Amniotic epithelial cell (primary cell): ENCODE results near the gene LANCL2.
A peak's percentile ranks its signal among the peaks of the same experiment; 100 is the strongest.
"Not testable (repeated sequence)": the region's sequence is repeated elsewhere in the genome, so short reads cannot be mapped to it uniquely, and the experiment has no call there.

Experiments used
- DNase-seq: peaks from one replicate; pipeline ENCODE4 v3.0.0-alpha.2; 2010; ENCODE audit warnings: low read depth

LANCL2 gene

DNA sequence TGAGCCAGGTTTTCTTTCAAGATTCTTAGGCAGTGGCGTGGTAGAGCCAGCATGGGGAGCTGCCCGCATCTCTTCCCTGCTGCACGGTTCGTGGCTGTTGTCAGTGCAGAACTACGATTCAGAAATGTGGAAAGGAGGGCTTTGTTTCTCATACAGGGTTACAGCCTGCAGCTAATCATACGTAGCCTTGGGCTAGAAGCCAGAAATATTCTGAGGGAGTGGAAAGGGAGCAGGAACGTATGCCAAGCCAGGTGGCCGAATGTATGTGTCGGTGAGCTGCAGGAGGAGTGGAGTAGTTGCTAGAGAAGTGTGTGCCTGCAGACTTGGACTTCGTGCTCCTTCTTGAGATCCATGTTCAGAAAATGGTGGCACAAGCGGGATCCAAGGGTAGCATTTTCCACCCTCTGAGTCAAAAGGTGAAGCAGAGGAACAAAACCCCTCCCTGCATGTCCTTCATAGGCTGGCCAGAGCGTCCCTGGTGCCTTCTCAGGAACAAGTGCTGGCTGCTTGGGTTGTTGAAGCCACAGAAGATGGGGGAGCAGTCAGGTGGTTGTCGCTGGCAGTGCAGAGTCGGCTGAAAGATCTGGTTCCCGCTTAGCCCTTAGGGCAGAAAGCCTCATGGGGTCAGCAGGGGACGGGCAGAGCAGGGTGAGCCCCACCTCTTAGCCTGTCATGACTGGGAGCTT lies 40.9 kb downstream of the LANCL2 start:
- no peak for DNase-seq

DNA sequence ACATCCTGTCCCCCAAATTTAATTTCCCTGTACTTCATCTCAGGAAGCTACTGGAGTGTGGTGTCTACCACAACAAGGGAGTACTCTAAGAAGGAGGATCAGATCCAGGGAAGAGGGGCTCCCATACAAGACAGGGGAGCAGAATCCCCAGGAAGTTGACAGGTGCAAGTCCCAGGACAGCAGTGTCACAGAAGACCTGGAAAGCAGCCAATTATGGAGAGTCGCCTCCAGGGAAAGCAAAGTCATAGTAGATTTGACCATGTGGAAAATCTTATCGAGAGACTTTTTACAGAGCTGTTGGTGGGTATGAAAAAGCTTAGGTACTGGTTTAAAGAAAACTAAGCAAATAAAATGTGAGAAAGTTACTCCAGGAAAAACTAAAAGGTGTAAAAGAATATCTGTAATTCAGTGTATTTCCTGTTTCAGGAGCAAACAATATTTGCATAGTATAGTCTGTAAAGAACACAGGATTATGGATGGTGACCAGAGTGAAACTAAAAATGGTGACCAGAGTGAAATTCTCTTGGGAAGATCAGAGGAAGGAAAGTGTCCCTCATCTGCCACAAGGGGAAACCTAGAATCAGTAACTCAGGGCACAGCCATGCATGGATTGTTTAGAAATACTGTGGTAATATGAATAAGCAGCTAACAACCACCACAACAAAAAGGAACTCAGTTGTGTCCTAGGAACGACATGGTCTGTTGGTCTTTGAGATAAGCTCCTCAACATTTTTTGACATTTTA lies 44.5 kb downstream of the LANCL2 start:
- DNase-seq: peak; percentile 11

DNA sequence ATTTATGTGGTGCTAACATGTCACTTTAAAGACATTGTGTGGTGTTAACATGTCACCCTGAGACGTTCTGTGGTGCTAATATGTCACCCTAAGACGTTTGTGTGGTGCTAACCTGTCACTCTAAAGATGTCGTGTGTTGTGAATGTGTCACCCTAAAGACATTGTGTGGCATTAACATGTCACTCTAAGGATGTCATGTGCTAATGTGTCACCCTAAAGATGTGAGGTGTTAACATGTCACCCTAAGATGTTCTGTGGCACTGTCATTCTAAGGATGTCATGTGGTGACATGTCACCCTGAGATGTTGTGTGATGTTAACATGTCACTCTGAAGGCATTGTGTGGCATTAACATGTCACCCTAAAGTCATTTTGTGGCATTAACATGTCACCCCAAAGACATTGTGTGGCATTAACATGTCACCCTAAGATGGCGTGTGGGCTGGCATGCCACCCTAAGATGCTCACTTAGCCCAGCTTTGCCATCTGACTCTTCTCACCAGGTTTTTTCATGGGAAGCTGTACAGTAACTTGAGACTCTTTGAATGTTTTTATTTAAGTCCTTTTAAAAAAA lies 45.6 kb downstream of the LANCL2 start:
- DNase-seq: no peak

DNA sequence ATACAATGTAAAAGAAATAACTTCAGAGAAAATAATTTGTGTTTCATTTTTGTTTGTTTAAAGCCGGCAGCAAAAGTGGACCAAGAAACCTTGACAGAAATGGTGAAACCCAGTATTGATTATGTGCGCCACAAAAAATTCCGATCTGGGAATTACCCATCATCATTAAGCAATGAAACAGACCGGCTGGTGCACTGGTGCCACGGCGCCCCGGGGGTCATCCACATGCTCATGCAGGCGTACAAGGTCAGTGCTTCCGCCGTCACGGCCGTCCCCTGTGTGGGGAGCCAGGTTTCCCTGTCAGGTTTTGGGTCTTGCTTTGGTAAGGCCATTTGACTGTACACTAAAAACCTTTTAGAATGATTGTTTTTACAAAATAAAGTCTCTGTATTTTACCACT lies 46.7 kb downstream of the LANCL2 start:
- no peak for DNase-seq

DNA sequence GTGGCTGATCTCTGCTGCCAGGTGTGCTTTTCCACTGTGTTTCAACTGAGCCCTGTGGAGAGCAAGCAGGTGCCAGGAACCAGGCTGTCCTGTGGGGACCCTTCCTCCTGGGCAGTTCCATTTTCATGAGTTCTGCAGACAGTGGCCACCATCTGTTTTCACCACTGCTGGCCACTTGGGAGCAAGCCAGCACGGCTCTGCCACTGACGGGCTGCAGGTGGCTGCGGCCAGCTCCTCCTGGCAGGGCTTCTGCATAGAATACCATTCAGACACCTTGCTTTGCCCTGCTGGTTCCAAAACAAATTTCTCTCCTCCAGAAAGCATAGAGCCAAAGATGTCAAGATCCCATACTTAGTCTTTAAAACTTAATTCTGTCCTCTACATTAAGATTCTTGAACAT lies 48.3 kb downstream of the LANCL2 start:
- DNase-seq: no peak

DNA sequence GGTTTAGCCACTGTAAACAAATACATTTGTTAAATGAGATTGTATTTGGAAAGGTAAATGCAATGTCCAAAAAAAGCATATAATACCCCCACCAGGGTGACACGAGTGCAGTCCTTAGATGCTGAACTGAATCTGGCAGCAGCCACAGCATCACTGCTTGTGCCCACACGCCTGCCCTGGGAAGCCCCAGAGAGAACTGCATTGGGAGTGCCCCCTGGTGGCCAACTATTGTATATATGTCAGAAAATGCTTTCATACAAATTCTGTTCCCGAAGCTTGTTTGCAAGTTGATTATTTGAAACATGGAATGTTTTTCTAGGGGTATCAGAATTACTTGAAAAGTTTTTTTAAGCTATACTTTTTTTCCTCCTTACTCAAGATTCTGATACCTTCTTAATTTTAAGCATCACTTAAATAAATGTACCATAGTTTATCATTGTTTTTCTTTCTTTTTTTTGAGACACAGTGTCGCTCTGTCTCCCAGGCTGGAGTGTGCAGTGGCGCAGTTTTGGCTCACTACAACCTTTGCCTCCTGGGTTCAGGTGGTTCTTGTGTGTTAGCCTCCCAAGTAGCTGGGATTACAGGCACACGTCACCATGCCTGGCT lies 50.1 kb downstream of the LANCL2 start:
- DNase-seq: peak; percentile 49

DNA sequence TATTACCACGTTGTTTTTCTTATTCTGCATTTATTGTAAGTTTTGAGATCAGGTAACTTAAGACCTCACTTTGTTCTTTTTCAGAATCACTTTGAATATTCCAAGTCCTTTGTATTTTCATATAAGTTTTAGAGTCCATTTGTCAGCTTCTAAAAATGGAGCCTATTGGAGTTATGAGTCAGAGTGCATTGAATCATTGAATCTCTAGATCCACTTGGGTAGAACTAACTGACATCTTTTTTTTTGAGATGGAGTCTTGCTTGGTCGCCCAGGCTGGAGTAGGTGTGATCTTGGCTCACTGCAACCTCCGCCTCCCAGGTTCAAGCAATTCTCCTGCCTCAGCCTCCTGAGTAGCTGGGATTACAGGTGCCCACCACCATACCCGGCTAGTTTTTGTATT lies 52.3 kb downstream of the LANCL2 start:
- not testable (repeated sequence) for DNase-seq

DNA sequence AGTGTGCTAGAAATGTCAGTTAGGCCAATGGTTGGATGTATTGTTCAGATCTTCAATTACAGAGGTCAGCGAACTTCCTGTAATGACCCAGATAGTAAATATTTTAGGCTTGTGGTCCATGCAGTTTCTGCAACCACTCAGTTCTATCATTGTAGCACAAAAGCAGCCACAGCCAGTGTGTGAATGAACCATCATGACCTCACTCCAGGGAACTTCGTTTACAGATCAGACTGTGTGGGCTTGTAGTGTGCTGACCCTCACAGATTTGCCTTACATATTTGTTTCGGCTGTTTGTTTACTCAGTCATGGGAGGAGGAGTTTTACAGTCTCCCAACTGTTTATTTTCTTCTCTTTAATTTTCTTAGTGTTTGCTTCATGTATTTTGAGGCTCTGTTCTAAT lies 55.4 kb downstream of the LANCL2 start:
- DNase-seq: peak; percentile 87

DNA sequence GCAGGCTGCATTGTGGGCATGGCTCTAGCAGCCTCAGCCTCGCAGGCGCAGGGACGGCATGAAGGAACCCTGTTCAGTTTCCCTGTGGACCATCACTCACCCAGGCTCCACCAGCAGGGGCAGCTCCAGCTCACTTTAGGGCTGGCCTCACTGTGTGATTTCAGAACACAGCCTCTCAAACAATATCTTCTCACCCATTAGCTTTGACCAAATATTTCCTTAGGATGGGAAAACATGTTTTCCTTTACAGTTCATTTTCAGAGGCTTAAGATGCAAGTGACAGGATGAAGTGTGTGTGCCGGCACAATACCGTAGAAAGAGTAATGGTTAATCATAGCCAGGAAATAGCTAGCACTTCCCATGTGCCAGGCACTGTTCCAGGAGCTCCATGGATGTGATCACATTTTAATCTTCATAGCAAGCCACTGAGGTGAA lies 58.2 kb downstream of the LANCL2 start:
- DNase-seq: peak; percentile 15

DNA sequence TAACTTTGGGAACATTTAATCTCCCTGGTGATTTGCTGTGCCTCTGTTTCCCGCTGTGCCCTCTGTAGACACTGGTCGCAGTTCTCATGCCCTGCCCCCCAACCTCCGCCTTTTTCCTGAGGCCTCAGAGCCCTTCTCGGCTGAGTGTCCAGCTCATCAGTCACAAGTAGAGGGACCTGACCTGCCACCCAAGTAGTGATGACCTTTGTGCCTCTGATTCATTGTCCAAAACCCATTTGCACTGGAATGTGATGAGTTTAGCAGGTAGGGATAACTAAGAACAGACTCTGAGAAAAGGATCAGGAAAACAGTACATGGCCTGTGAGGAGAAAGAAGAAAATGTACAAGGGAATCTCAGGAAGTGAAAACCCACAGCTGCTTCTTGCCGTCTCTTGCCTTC lies 58.8 kb downstream of the LANCL2 start:
- DNase-seq: no peak

DNA sequence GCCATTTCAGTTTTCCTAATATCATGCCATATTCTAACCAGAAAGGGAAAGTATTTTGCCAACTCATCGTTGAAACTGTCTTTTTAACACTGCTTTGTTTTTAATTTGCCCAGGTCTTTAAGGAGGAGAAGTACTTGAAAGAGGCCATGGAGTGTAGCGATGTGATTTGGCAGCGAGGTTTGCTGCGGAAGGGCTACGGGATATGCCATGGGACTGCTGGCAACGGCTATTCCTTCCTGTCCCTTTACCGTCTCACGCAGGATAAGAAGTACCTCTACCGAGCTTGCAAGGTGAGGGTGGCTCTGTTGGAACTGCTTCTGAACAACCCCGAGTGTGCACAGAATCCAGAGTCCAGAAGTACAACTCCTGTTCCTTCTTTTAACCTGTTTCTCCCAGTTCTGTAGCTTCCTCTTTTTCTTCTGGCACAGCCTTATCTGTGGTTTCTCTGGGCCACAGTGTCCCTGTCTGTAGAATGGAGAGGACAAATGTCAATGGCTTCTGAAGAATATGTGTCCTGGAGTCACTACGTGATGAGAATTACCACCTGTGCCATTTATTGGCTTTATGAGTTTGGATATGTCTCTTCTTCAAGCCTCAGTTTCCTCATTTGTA lies 60.1 kb downstream of the LANCL2 start:
- no peak for DNase-seq

DNA sequence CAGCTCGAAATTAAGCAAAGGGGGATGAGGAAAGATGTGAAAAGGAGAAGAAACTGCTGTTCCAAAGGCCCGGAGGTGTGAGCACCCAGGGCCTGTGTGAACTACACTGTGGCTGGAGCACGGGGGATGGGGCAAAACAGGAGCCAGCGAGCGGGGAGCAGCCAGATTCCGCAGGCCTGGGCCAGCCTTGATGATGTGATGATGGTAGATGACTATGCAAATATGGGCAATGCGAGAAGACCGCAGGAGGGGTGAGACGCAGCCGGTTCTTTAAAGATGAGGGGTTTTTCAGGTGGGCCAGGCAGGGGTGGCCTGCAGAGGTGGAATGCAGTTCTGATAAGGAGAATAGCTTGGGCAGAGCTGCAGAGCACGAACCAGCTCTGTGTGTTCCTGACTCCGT lies 61.5 kb downstream of the LANCL2 start:
- DNase-seq: no peak

DNA sequence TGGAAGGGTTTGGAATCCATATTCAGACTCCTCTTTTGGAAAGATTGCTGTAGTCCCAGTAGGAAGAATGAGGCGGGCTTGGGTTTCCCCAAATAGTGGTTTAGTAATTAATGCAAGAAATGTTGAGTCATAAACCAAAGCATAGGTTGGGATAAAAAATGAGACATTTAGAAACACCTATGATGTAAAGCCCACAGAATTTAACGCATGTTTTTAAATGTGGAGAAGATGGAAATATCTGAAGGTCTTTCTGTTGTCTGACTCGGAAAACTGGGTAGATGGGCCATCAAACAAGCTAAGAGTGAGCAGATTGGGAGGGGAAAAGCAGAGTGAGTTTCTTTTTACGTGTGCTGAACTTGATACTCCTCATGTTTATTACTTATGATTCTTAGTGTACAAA lies 62.2 kb downstream of the LANCL2 start:
- DNase-seq: no peak

DNA sequence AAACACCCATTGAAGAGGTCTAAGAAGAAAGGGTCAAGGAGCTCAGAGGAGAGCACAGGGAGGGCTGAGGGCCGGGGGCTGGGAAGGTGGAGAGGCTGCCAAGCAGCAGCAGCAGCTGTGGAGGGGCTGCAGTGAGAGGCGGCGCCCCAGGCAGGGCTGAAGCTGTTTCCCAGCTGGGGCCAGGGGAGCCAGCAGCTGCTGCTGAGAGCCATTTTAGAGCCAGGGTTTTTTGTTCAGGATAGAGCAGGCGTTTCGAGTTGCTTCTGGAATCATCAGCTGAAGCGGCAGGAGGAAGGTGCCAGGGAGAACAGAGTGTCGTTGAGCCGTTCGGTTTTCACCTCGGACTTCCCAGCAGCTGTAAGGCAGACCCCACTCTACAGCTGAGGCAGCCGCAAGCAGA lies 62.7 kb downstream of the LANCL2 start:
- DNase-seq: no peak

DNA sequence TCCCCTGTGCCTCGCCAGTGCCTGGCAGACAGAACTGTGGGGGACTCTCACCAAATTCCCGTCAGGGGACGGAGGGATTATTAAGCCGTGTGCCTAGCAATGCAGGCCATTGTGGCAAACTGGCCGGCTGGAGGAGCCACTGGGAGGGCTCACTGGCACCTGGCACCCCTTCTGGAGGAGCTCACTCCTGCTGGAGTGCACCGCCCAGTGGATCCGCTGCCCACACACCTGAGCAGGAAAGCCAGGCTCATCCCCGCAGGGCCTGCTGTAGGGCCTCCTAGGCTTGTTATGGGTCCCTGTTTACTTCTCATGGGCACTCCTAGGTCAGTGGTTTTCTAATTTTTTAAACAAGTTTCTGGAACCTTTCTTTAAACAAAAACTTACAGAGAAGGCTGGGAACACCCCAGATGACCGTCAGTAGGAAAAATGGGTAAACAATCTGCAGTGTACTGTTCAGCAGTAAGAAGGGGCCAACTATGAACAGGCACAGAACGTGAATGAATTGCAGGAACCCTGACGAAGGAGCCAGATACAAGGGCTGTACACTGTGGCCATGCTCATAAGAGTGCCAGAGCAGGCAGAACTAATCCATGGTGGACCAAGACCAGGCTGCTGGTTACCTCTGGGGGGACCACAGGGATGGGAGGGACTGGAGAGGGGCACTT lies 64.8 kb downstream of the LANCL2 start:
- no peak for DNase-seq

DNA sequence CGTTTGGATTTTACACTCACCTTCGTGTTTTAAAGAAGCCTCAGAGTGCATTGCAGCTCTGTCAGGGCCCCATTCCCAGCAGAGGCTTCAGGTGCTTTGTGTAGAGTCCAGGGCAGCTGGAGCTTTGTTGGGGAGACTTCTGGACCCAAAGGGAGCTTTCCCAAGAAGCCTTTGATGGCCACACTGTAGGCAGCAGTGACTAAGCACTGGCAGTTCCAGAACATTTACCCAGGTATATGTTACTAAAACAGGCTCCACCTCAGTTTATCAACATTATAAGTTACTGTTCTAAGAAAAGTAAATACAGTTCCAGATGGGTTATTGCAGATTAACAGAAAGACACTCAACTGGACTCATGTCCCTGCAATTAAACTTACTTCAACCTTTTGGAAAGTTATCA lies 66.8 kb downstream of the LANCL2 start:
- DNase-seq: no peak

DNA sequence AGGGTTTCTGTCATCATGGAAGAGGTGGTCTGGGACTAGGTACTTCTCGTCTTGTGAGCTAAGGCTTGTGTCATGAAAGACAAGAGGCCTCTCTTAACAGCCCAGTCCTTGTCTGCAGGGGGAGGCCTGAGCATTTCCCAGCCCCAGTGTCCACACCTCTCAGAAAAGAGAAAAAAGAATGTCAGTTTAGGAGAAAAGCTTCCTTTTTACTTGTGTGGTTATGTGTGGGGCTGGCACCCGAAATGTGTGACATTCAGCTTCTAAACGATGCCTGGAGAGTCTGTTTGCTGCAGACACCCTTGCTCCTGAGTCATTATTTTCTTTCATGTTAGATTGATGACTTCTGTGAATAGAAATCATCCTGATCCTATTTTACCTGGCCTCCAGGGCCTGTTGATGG lies 67.4 kb downstream of the LANCL2 start:
- DNase-seq: no peak

DNA sequence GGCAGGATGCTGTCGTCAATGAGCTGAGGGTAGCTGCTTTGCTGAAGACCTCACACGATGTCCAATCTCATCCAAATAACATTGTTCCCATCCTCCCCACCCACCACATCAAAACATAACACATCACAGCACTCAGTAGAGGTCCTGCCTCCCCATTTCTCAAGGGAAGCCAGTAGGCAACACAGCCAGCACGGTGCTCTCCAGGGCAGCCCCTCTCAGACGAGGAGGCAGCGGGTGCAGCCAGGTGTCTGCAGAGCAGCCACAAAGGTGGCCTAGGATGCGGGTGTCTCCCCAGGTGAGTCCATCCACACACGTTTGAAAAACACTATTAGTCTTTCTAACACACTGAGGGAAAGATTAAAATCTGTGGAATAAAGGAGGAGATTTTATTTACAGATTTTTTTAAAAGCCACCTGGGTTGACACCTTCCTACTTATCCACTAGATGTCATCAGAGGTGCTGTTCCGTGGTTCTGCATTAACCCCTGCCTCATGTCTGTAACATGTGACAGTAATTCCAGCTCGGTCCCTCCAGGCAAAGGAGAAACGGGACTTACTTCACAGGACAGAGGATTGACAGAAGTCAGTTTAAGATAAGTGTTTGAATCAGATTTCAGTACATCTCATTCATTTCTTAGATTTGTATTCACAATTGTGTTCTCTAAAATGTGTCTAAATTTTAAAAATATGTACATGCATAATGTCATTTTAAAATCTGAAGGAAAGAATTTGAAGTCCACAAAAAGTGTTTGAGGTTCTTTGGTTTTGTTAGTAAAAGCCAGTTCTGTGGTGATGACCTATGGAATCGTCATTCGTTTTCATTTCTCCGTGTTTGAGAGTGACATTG lies 68.0 kb downstream of the LANCL2 start:
- peak; percentile 46 for DNase-seq

DNA sequence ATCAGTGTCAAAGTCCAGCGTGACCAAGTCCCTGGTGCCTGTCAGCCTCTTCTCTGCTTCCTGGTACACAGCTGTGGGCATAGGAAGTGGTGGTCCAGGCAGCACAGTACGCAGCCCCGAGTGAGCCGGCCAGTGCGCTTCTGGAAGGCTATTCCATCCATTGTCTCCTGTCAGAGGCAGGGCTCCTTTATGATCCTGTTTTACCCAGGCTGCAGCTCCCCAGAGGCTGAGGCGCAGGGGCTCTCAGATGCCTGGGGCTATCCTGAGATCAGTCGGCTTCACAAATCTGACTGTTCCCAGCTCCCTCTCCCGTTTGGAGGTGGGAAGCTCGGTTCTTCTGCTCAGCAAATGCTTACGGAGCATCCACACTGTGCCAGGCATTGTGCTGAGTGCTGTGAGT lies 70.3 kb downstream of the LANCL2 start:
- DNase-seq: no peak

DNA sequence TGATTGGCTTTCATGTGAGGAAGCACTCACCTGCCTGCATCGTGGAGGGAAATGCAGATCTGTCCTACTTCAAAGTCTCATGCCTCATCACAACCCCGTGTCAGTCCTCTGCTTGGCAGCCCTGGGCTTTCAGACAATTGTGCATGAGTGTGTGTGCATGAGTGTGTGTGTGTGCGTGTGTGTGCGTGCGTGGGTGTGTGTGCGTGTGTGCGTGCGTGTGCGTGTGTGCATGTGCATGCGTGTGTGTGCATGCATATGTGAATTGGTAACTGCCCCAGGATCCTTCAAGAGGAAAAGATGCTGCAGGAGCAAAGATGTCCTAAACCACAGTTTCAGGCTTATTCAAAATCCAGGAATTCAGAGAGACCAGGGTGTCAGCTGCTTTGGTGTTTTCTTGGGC lies 71.3 kb downstream of the LANCL2 start:
- no peak for DNase-seq

DNA sequence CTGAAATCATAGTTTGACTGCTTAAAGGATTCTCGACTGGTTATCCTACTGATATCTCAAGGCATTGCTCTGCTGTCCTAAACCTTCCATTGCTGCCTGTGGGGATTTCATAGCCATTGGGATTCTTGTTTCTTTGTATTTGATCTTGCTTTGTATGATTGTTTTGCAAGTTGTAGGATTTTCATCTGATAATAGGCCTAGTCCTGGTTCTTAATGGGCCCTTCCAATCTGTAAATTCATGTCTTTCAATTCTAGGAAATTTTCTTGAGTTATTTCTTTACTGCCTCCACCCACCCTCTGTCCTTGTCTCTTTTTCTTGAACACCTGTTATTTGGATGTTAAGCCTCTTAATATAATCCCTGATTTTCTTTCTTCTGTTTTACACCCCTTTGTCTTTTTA lies 72.2 kb downstream of the LANCL2 start:
- no peak for DNase-seq
